ENCODE measurements around the gene CTPS1. TPM values are rescaled to one million over a fixed set of nuclear protein-coding genes. Genes with fewer than 3 reads are reported as not detected.

CTPS1 gene
- total RNA-seq, 1 donor from 2014 or later, result 60.5 TPM

- Mint-ChIP-seq H3K36me3 (no peaks in the 10 kb centered on the region), H3K4me3 (peak overlapping the region; percentile 57), H3K27me3 (no peaks in the 10 kb centered on the region), H3K27ac (peak overlapping the region; percentile 97), H3K4me1 (ENCODE audit: unreplicated experiment) (no peaks in the 10 kb centered on the region), H3K9me3 (no peaks in the 10 kb centered on the region)
- DNase-seq (ENCODE audit: extremely low spot score, unreplicated experiment), result no peak
- TF ChIP-seq CTCF (conservative IDR thresholded peaks at IDR 0.05), result no peak
Measured at GRCh38 chr1:40955266-40955665, 24.2 kb upstream of the CTPS1 start.

GRCh38 chr1:40956407-40956806 is 23.1 kb upstream of the CTPS1 start:
- H3K4me1 Mint-ChIP-seq (ENCODE audit: unreplicated experiment), result no peaks in the 10 kb centered on the region
- no peaks in the 10 kb centered on the region for H3K9me3 Mint-ChIP-seq
- no peak overlapping the region for H3K4me3 Mint-ChIP-seq
- no peaks in the 10 kb centered on the region for H3K27me3 Mint-ChIP-seq
- no peak overlapping the region for H3K27ac Mint-ChIP-seq
- no peak for DNase-seq (ENCODE audit: extremely low spot score, unreplicated experiment)
- no peaks in the 10 kb centered on the region for H3K36me3 Mint-ChIP-seq
- TF ChIP-seq CTCF (conservative IDR thresholded peaks at IDR 0.05), result no peak

GRCh38 chr1:40958210-40958609 is 21.3 kb upstream of the CTPS1 start:
- Mint-ChIP-seq H3K27me3 (no peaks in the 10 kb centered on the region), H3K27ac (no peak overlapping the region), H3K36me3 (no peaks in the 10 kb centered on the region), H3K9me3 (no peaks in the 10 kb centered on the region), H3K4me3 (no peak overlapping the region), H3K4me1 (ENCODE audit: unreplicated experiment) (no peaks in the 10 kb centered on the region)
- DNase-seq (ENCODE audit: extremely low spot score, unreplicated experiment), result no peak
- TF ChIP-seq CTCF (conservative IDR thresholded peaks at IDR 0.05), result no peak

GRCh38 chr1:40965531-40965930 is 14.0 kb upstream of the CTPS1 start:
- TF ChIP-seq CTCF (conservative IDR thresholded peaks at IDR 0.05), result no peak
- Mint-ChIP-seq H3K36me3 (no peaks in the 10 kb centered on the region), H3K4me3 (no peak overlapping the region), H3K4me1 (ENCODE audit: unreplicated experiment) (peaks cover 9% of the 10 kb centered on the region), H3K9me3 (no peaks in the 10 kb centered on the region), H3K27me3 (no peaks in the 10 kb centered on the region), H3K27ac (no peak overlapping the region)
- peak; percentile 36 for DNase-seq (ENCODE audit: extremely low spot score, unreplicated experiment)

GRCh38 chr1:40966417-40966816 is 13.1 kb upstream of the CTPS1 start:
- no peak overlapping the region for H3K27ac Mint-ChIP-seq
- H3K4me1 Mint-ChIP-seq (ENCODE audit: unreplicated experiment), result peaks cover 9% of the 10 kb centered on the region
- TF ChIP-seq CTCF (conservative IDR thresholded peaks at IDR 0.05), result no peak
- H3K4me3 Mint-ChIP-seq, result no peak overlapping the region
- no peak for DNase-seq (ENCODE audit: extremely low spot score, unreplicated experiment)
- no peaks in the 10 kb centered on the region for H3K9me3 Mint-ChIP-seq
- H3K36me3 Mint-ChIP-seq, result no peaks in the 10 kb centered on the region
- no peaks in the 10 kb centered on the region for H3K27me3 Mint-ChIP-seq

- Mint-ChIP-seq H3K4me1 (ENCODE audit: unreplicated experiment) (peaks cover 9% of the 10 kb centered on the region), H3K36me3 (no peaks in the 10 kb centered on the region), H3K4me3 (no peak overlapping the region), H3K27ac (no peak overlapping the region), H3K9me3 (no peaks in the 10 kb centered on the region), H3K27me3 (no peaks in the 10 kb centered on the region)
- TF ChIP-seq CTCF (conservative IDR thresholded peaks at IDR 0.05), result no peak
- no peak for DNase-seq (ENCODE audit: extremely low spot score, unreplicated experiment)
Measured at GRCh38 chr1:40969445-40969844, 10.1 kb upstream of the CTPS1 start.

All from type B pancreatic cell (in vitro differentiated cells).